H1 (cell line): ENCODE data around the gene C1orf21. TPM values are rescaled to one million over a fixed set of nuclear protein-coding genes. Genes with fewer than 3 reads are reported as not detected.

Experiments used
- CTCF ChIA-PET: fragments of 300-600 bp; sonication (Branson Sonifier 250); formaldehyde crosslinking; loops from one replicate; lab custom pipeline; 2021; ENCODE audit not compliant: partially characterized antibody; lab: Charles Lee
- POLR2A ChIA-PET: fragments of 300-600 bp; sonication (Branson Sonifier 250); formaldehyde crosslinking; loops from one replicate; lab custom pipeline; 2021; ENCODE audit warnings: inconsistent platforms; ENCODE audit not compliant: partially characterized antibody; lab: Charles Lee
- DNase-seq, 2 experiments: peaks; one replicate each; pipeline versions ENCODE4 v3.0.0 to v3.0.0-alpha.2; 2010 to 2022; ENCODE audit warnings: low spot score in 2 of 2, low read depth in 1 of 2, mixed read lengths in 1 of 2
- FAIRE-seq: peaks from 2 replicates; lab custom pipeline; 2011; peaks lifted over from hg19 to GRCh38; lab: Jason Lieb, UNC
- H2AFZ ChIP-seq: 2 replicates; pipeline ENCODE4 v1.8.1; 2012; ENCODE audit warnings: low read length, inconsistent platforms
- H2AK5ac ChIP-seq: 2 replicates; pipeline ENCODE4 v1.6.1; 2013; ENCODE audit warnings: low read depth, low read length
- H2BK120ac ChIP-seq: replicated peaks from 2 replicates; pipeline ENCODE3; 2013; ENCODE audit warnings: low read depth, low read length, inconsistent platforms
- H2BK12ac ChIP-seq: 2 replicates; pipeline ENCODE4 v1.6.1; 2013; ENCODE audit warnings: low read depth, low read length
- H2BK15ac ChIP-seq: 2 replicates; pipeline ENCODE4 v1.6.1; 2013; ENCODE audit warnings: low read length
- H2BK20ac ChIP-seq: 2 replicates; pipeline ENCODE4 v1.6.1; 2013; ENCODE audit warnings: low read length
- H2BK5ac ChIP-seq: 2 replicates; pipeline ENCODE4 v1.6.1; 2013; ENCODE audit warnings: low read depth, low read length
- H3K14ac ChIP-seq: 2 replicates; pipeline ENCODE4 v1.6.1; 2013; ENCODE audit warnings: inconsistent platforms; ENCODE audit not compliant: insufficient read length
- H3K18ac ChIP-seq: 2 replicates; pipeline ENCODE4 v1.6.1; 2013; ENCODE audit warnings: low read length; ENCODE audit errors: extremely low read depth
- H3K23ac ChIP-seq: 2 replicates; pipeline ENCODE4 v1.6.1; 2013; ENCODE audit warnings: inconsistent platforms; ENCODE audit not compliant: insufficient read length
- H3K23me2 ChIP-seq: 2 replicates; pipeline ENCODE4 v1.6.1; 2013; ENCODE audit warnings: low read depth, low read length
- H3K27ac ChIP-seq: 2 replicates; pipeline ENCODE4 v1.6.1; 2011; ENCODE audit warnings: low read depth, low read length, inconsistent platforms
- H3K27me3 ChIP-seq, 4 experiments: replicated peaks in 1 of 4; 1 replicate in 1 of 4; 2 replicates in 3 of 4; pipeline versions ENCODE4 v1.6.1 to v1.8.1; 2011 to 2013; ENCODE audit warnings: low read length in 3 of 4, mild to moderate bottlenecking in 3 of 4, inconsistent platforms in 2 of 4, mixed read lengths in 2 of 4, moderate library complexity in 1 of 4; ENCODE audit not compliant: control insufficient read depth in 3 of 4, insufficient read depth in 3 of 4; ENCODE audit errors: extremely low read depth in 1 of 4
- H3K36me3 ChIP-seq, 4 experiments: 2 replicates each; pipeline versions ENCODE4 v1.6.1 to v1.8.1; 2011 to 2013; ENCODE audit warnings: mild to moderate bottlenecking in 4 of 4, low read length in 3 of 4, moderate library complexity in 2 of 4, control low read depth in 1 of 4, inconsistent platforms in 1 of 4; ENCODE audit not compliant: insufficient read depth in 4 of 4, control insufficient read depth in 2 of 4
- H3K4ac ChIP-seq: replicated peaks from 2 replicates; pipeline ENCODE3; 2013; ENCODE audit warnings: low read length, low read depth, mixed read lengths, inconsistent platforms; ENCODE audit not compliant: insufficient read length
- H3K4me1 ChIP-seq, 4 experiments: replicated peaks in 1 of 4; 1 replicate in 1 of 4; 2 replicates in 3 of 4; pipeline versions ENCODE4 v1.6.1 to v1.8.1; 2011 to 2013; ENCODE audit warnings: low read length in 3 of 4, inconsistent platforms in 2 of 4, mixed read lengths in 1 of 4; ENCODE audit not compliant: insufficient read depth in 4 of 4, control insufficient read depth in 3 of 4
- H3K4me2 ChIP-seq, 2 experiments: 2 replicates each; pipeline versions ENCODE4 v1.6.1 to v1.8.1; 2011 to 2013; ENCODE audit warnings: low read depth in 2 of 2, low read length in 2 of 2, control low read depth in 1 of 2, inconsistent platforms in 1 of 2, mild to moderate bottlenecking in 1 of 2; ENCODE audit not compliant: insufficient read depth in 1 of 2
- H3K4me3 ChIP-seq, 4 experiments: fragments of 200-600, 300-600 bp in 1 of 4; sonication (generic), shearing (Covaris generic), sonication (Bioruptor Twin) in 1 of 4; 2 replicates each; pipeline versions ENCODE4 v1.5.1 to v1.8.1; 2011 to 2016; ENCODE audit warnings: low read length in 4 of 4, low read depth in 3 of 4, control low read depth in 2 of 4, inconsistent platforms in 2 of 4, mild to moderate bottlenecking in 2 of 4, mixed read lengths in 1 of 4, moderate library complexity in 1 of 4; ENCODE audit not compliant: insufficient read depth in 2 of 4; ENCODE audit errors: extremely low read depth in 1 of 4
- H3K56ac ChIP-seq: replicated peaks from 2 replicates; pipeline ENCODE3; 2013; ENCODE audit warnings: low read depth, mild to moderate bottlenecking, mixed read lengths, low read length, inconsistent platforms; ENCODE audit not compliant: insufficient read length
- H3K79me1 ChIP-seq: 2 replicates; pipeline ENCODE4 v1.6.1; 2013; ENCODE audit warnings: low read depth, low read length, control low read depth
- H3K79me2 ChIP-seq, 2 experiments: 2 replicates each; pipeline versions ENCODE4 v1.6.1 to v1.8.1; 2012 to 2013; ENCODE audit warnings: low read length in 2 of 2, mild to moderate bottlenecking in 2 of 2, inconsistent platforms in 1 of 2; ENCODE audit not compliant: insufficient read depth in 2 of 2, control insufficient read depth in 1 of 2
- H3K9ac ChIP-seq, 4 experiments: replicated peaks in 1 of 4; 1 replicate in 1 of 4; 2 replicates in 3 of 4; pipeline versions ENCODE4 v1.6.1 to v1.8.1; 2011 to 2013; ENCODE audit warnings: low read depth in 3 of 4, low read length in 3 of 4, control low read depth in 2 of 4, mild to moderate bottlenecking in 2 of 4, moderate library complexity in 2 of 4, inconsistent platforms in 1 of 4; ENCODE audit errors: extremely low read depth in 1 of 4
- H3K9me3 ChIP-seq, 2 experiments: 2 replicates each; pipeline versions ENCODE4 v1.6.1 to v1.8.1; 2012 to 2013; ENCODE audit warnings: mild to moderate bottlenecking in 2 of 2, moderate library complexity in 2 of 2, control low read depth in 1 of 2, inconsistent platforms in 1 of 2, low read depth in 1 of 2, low read length in 1 of 2, mixed read lengths in 1 of 2; ENCODE audit not compliant: insufficient read depth in 2 of 2
- H4K20me1 ChIP-seq, 2 experiments: replicated peaks in 1 of 2; 2 replicates each; pipeline versions ENCODE3 to v1.8.1; 2011 to 2013; ENCODE audit warnings: inconsistent platforms in 2 of 2, low read length in 2 of 2, mild to moderate bottlenecking in 1 of 2; ENCODE audit not compliant: insufficient read depth in 2 of 2, control insufficient read depth in 1 of 2
- H4K5ac ChIP-seq: 2 replicates; pipeline ENCODE4 v1.6.1; 2013; ENCODE audit warnings: low read length, low read depth, mixed read lengths, inconsistent platforms; ENCODE audit not compliant: insufficient read length
- H4K8ac ChIP-seq: 2 replicates; pipeline ENCODE4 v1.8.0; 2013; ENCODE audit warnings: mild to moderate bottlenecking, moderate library complexity, low read length, inconsistent platforms; ENCODE audit not compliant: insufficient read depth; ENCODE audit errors: extremely low read depth
- H4K91ac ChIP-seq: replicated peaks from 2 replicates; pipeline ENCODE3; 2013; ENCODE audit warnings: low read length, mixed read lengths, inconsistent platforms; ENCODE audit not compliant: insufficient read length
- ASH2L ChIP-seq: fragments of 200-600, 300-600 bp; sonication (generic); IDR thresholded peaks from one replicate; pipeline ENCODE4 v1.7.1; 2017; ENCODE audit warnings: low read length
- CTCF ChIP-seq, 3 experiments: IDR thresholded peaks; 1 replicate in 2 of 3; 2 replicates in 1 of 3; pipeline versions ENCODE4 v1.5.1 to v1.6.1; 2011; ENCODE audit warnings: low read length in 3 of 3, mild to moderate bottlenecking in 3 of 3, inconsistent platforms in 2 of 3, low read depth in 1 of 3, moderate library complexity in 1 of 3; ENCODE audit not compliant: insufficient read depth in 1 of 3; ENCODE audit errors: control extremely low read depth in 1 of 3
- MAX ChIP-seq: IDR thresholded peaks from 2 replicates; pipeline ENCODE4 v1.6.1; 2012; ENCODE audit warnings: inconsistent platforms
- RAD21 ChIP-seq, 2 experiments: IDR thresholded peaks in 1 of 2; conservative IDR thresholded peaks in 1 of 2; 2 replicates each; pipeline ENCODE4 v1.6.1; 2011; ENCODE audit warnings: low read depth in 2 of 2, low read length in 2 of 2, improper control_type of control experiment in 1 of 2, inconsistent platforms in 1 of 2, mild to moderate bottlenecking in 1 of 2, moderate library complexity in 1 of 2
- SIN3A ChIP-seq, 2 experiments: IDR thresholded peaks in 1 of 2; conservative IDR thresholded peaks in 1 of 2; 2 replicates each; pipeline ENCODE4 v1.6.1; 2011 to 2012; ENCODE audit warnings: low read length in 2 of 2, improper control_type of control experiment in 1 of 2, low read depth in 1 of 2, mild to moderate bottlenecking in 1 of 2
- TEAD4 ChIP-seq: IDR thresholded peaks from 2 replicates; pipeline ENCODE4 v1.6.1; 2012; ENCODE audit warnings: low read depth, low read length, inconsistent platforms, mixed read lengths
- WGBS, 2 experiments: shearing (Covaris generic) in 1 of 2; methylation state at CpG; one replicate each; pipeline versions ENCODE4 v1.1.6 to v1.1.7; 2013 to 2015; ENCODE audit warnings: low lambda C conversion rate in 2 of 2, mixed read lengths in 2 of 2, inconsistent platforms in 1 of 2, low coverage in 1 of 2, missing lambda C conversion rate in 1 of 2; ENCODE audit not compliant: insufficient replicate concordance in 2 of 2, insufficient coverage in 1 of 2, insufficient read length in 1 of 2; ENCODE audit errors: extremely low coverage in 1 of 2, missing lambda C conversion rate in 1 of 2; 5-methylcytosine and 5-hydroxymethylcytosine counted together
- polyA plus RNA-seq, 7 experiments: library from polyadenylated mRNA; depleted of rRNA in 3 of 7; stranded (reverse) in 5 of 7; unstranded in 2 of 7; fragments of >200 nt in 5 of 7; fragments of 200-250 nt in 2 of 7; gene quantifications; 1 replicate in 5 of 7; 2 replicates in 1 of 7; 4 replicates in 1 of 7; pipeline versions ENCODE4 v1.2.1 to v1.2.3, GENCODE V29; 2011 to 2013; ENCODE audit warnings: missing spikeins in 2 of 7, mixed read lengths in 2 of 7
- total RNA-seq: library from RNA; stranded (reverse); fragmentation: NEBNext Ultra II Directional; extraction: Animal tissue kit (Norgen Biotek cat#: 25700); gene quantifications from 2 replicates; pipeline ENCODE4 v1.2.1, GENCODE V29; 2021
- TF ChIP-seq, protein P1 (sequence below): IDR thresholded peaks from 2 replicates; pipeline ENCODE4 v1.6.1; 2012; ENCODE audit warnings: inconsistent platforms

The C1orf21 gene
- total and polyA plus RNA-seq, 2 of the 8 experiments (the other 6 are each of a cell fraction or from before 2014, with no cell fraction given), result 16.6 to 51.0 TPM

DNA sequence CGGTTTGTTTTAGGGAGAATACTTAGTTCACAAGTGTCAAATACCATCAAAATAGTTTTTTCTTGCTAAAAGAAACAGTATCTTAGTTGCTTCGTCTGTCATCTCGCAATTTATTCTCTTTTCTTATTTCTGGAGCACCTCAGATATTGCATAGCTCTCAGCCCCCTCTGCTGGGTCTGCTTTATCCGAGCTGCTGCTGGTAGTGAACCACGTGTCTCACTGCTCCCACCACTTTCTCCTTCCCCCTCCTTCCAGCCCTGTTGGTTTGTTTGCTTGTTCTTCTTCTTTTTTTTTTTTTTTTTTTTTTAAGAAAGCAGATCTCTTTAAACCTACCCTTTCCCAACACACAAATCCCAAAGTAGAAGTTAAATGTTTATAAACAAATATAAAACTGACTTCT, 197.0 kb downstream of the C1orf21 start:
- FAIRE-seq (peak; percentile 13), DNase-seq (no peak)
- no peak overlapping the region for H3K4me3 ChIP-seq
- H3K4me2 ChIP-seq, result no peak overlapping the region
- H2BK20ac ChIP-seq, result no peak overlapping the region
- H3K14ac ChIP-seq, result no peak overlapping the region
- WGBS, 2 experiments, result 62% methylated on average over 5 of the region's 5 CpGs; no CpG with 5 or more reads in 1 of the 2 experiments
- 0 out of 7 replicates have a peak, but pooled peaks cover 0 to 2% (median 0%) of the 10 kb centered on the region in 4 experiments for H3K4me1 ChIP-seq
- no peak overlapping the region for H4K8ac ChIP-seq
- ChIA-PET POLR2A (no interaction called here), CTCF (interaction anchor here (0.9 to 2.2 kb wide), 4 partner anchors 10 to 80 kb away, joined by 3 to 5 read pairs (median 4); no protein-coding TSS in a partner anchor)
- H2BK5ac ChIP-seq, result no peak overlapping the region
- no peak overlapping the region for H3K23ac ChIP-seq
- peaks cover 0 to 25% of the 10 kb centered on the region in 2 experiments; a peak in 3 of 4 replicates for H3K79me2 ChIP-seq
- H3K27me3 ChIP-seq, result no peaks in the 10 kb centered on the region
- TF ChIP-seq SIN3A (conservative IDR thresholded peaks at IDR 0.05 in 1 of 2, IDR thresholded peaks at IDR 0.05 in 1 of 2; ENCODE audit: low read depth in 1 of 2, low read length in 2 of 2) (no peak), ASH2L (no peak), TEAD4 (no peak), RAD21 (IDR thresholded peaks at IDR 0.05 in 1 of 2, conservative IDR thresholded peaks at IDR 0.05 in 1 of 2; ENCODE audit: low read depth in 2 of 2, low read length in 2 of 2) (peak; percentile 24 to 38; a peak in 3 of 4 replicates), CTCF (IDR thresholded peaks at IDR 0.05; ENCODE audit: control extremely low read depth in 1 of 3, insufficient read depth in 1 of 3, low read depth in 1 of 3, low read length in 3 of 3) (peak in 2 of 3 experiments; percentile 10 to 21; a peak in 2 of 4 replicates), MAX (peak; percentile 62)
- TF ChIP-seq, protein P1, sequence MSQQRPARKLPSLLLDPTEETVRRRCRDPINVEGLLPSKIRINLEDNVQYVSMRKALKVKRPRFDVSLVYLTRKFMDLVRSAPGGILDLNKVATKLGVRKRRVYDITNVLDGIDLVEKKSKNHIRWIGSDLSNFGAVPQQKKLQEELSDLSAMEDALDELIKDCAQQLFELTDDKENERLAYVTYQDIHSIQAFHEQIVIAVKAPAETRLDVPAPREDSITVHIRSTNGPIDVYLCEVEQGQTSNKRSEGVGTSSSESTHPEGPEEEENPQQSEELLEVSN, result peak; percentile 60; the same call in 1 of the 2 replicates
- H3K36me3 ChIP-seq, result no peaks in the 10 kb centered on the region
- no peak overlapping the region for H2BK120ac ChIP-seq
- no peak overlapping the region for H2BK12ac ChIP-seq
- no peak overlapping the region for H2AK5ac ChIP-seq
- no peak overlapping the region for H2AFZ ChIP-seq
- H3K9me3 ChIP-seq, result 0 out of 4 replicates have a peak, but pooled peaks cover 0 to 2% of the 10 kb centered on the region in 2 experiments
- H3K27ac ChIP-seq, result no peak overlapping the region
- H3K9ac ChIP-seq, result no peak overlapping the region
- H4K20me1 ChIP-seq, result no peaks in the 10 kb centered on the region
- H3K4ac ChIP-seq, result no peak overlapping the region
- no peak overlapping the region for H3K56ac ChIP-seq
- no peaks in the 10 kb centered on the region for H3K79me1 ChIP-seq
- no peaks in the 10 kb centered on the region; the same call in 1 of the 2 replicates for H3K23me2 ChIP-seq
- H4K5ac ChIP-seq, result no peak overlapping the region
- H2BK15ac ChIP-seq, result no peak overlapping the region
- H3K18ac ChIP-seq, result no peak overlapping the region
- H4K91ac ChIP-seq, result no peak overlapping the region
